Measurements from ENCODE around the gene MAP3K2. TPM values are rescaled to one million over a fixed set of nuclear protein-coding genes. Genes with fewer than 3 reads are reported as not detected.

MAP3K2 gene
- total RNA-seq, 4 donors from 2014 or later = 44.9 to 79.4 (median 52.4) TPM

- no peak for ATAC-seq (ENCODE audit: low FRiP score)
- TF ChIP-seq CTCF (IDR thresholded peaks at IDR 0.05) = no peak
These were observed 37.1 kb upstream of the MAP3K2 start for GRCh38 chr2:127424598-127425520.

GRCh38 chr2:127423880-127424279, 36.1 kb upstream of the MAP3K2 start:
- TF ChIP-seq CTCF (IDR thresholded peaks at IDR 0.05) = no peak
- no peak for ATAC-seq (ENCODE audit: low FRiP score)
- no peak for DNase-seq (ENCODE audit: low spot score)

More at GRCh38 chr2:127424598-127425520, 37.1 kb upstream of the MAP3K2 start:
- DNase-seq (ENCODE audit: low spot score) = no peak

- DNase-seq (ENCODE audit: low spot score) (no peak), ATAC-seq (ENCODE audit: low FRiP score) (no peak)
- TF ChIP-seq CTCF (IDR thresholded peaks at IDR 0.05) = no peak
These were observed 35.7 kb upstream of the MAP3K2 start for GRCh38 chr2:127423478-127423843.

GRCh38 chr2:127422559-127423477, 35.0 kb upstream of the MAP3K2 start:
- no peak for TF ChIP-seq CTCF (IDR thresholded peaks at IDR 0.05)
- ATAC-seq (ENCODE audit: low FRiP score) = peak; percentile 45
- no peak for DNase-seq (ENCODE audit: low spot score)

GRCh38 chr2:127421871-127422558, 34.2 kb upstream of the MAP3K2 start:
- TF ChIP-seq CTCF (IDR thresholded peaks at IDR 0.05) = no peak
- DNase-seq (ENCODE audit: low spot score) (no peak), ATAC-seq (ENCODE audit: low FRiP score) (no peak)

GRCh38 chr2:127421116-127421800, 33.5 kb upstream of the MAP3K2 start:
- no peak for TF ChIP-seq CTCF (IDR thresholded peaks at IDR 0.05)
- ATAC-seq (ENCODE audit: low FRiP score) = no peak
- no peak for DNase-seq (ENCODE audit: low spot score)
